RWPE1 (cell line): ENCODE data around the gene CTNNAL1.
"Not testable (repeated sequence)": the region's sequence is repeated elsewhere in the genome, so short reads cannot be mapped to it uniquely, and the experiment has no call there.

Source experiments
- CTCF ChIA-PET: fragments of 350-600 bp; sonication (Branson Sonifier 250); formaldehyde crosslinking; extraction: SDS; loops from one replicate; lab custom pipeline; 2021; lab: Yijun Ruan, JAX
- POLR2A ChIA-PET: fragments of 400-600 bp; formaldehyde crosslinking; extraction: SDS; loops from one replicate; lab custom pipeline; 2020; ENCODE audit warnings: antibody characterized with exemption; ENCODE audit not compliant: low non-redundant PET; lab: Yijun Ruan, JAX
- DNase-seq: peaks from one replicate; pipeline ENCODE4 v3.0.0; 2012; ENCODE audit warnings: low spot score
- H3K27ac ChIP-seq: fragments of 450-650 bp; 2 replicates; pipeline ENCODE4 v1.5.1; 2017
- CTCF ChIP-seq: fragments of 450-650 bp; conservative IDR thresholded peaks from 2 replicates; pipeline ENCODE4 v1.5.1; 2017; ENCODE audit warnings: low read depth, mild to moderate bottlenecking

CTNNAL1 gene

GRCh38 chr9:108903420-108904103 lies 109.7 kb downstream of the CTNNAL1 start:
- ChIA-PET CTCF (no interaction called here), POLR2A (no interaction called here)
- no peak for DNase-seq
- TF ChIP-seq CTCF: no peak
- no peak overlapping the region for H3K27ac ChIP-seq

- DNase-seq: no peak
- ChIA-PET CTCF (no interaction called here), POLR2A (no interaction called here)
- no peak for TF ChIP-seq CTCF
- no peak overlapping the region for H3K27ac ChIP-seq
Observed at GRCh38 chr9:108900176-108900575, 113.1 kb downstream of the CTNNAL1 start.

- POLR2A ChIA-PET, H3K27ac ChIP-seq, DNase-seq: not testable (repeated sequence)
- CTCF ChIA-PET: interaction anchor here (0.5 to 0.6 kb wide), 3 partner anchors 9 to 96 kb away, joined by 3 to 6 read pairs (median 3); no protein-coding TSS in a partner anchor
Observed at GRCh38 chr9:108899023-108899695, 114.1 kb downstream of the CTNNAL1 start.

GRCh38 chr9:108897324-108898096 lies 115.8 kb downstream of the CTNNAL1 start:
- CTCF ChIA-PET: no interaction called here
- POLR2A ChIA-PET: no interaction called here
- no peak overlapping the region for H3K27ac ChIP-seq
- TF ChIP-seq CTCF: no peak
- no peak for DNase-seq

GRCh38 chr9:108894225-108894997 lies 118.9 kb downstream of the CTNNAL1 start:
- no peak for TF ChIP-seq CTCF
- DNase-seq: no peak
- CTCF ChIA-PET: interaction anchor here (0.6 to 0.7 kb wide), 3 partner anchors 12 to 601 kb away, joined by 3 to 4 read pairs (median 3); no protein-coding TSS in a partner anchor
- POLR2A ChIA-PET: no interaction called here
- no peak overlapping the region for H3K27ac ChIP-seq
